ENCODE data around the gene PARN. TPM values are rescaled to one million over a fixed set of nuclear protein-coding genes. Genes with fewer than 3 reads are reported as not detected.

PARN gene
- total and polyA plus RNA-seq, 2 of the 4 experiments (the other 2 are of a cell fraction), result 24.6 to 25.1 TPM

GRCh38 chr16:14529010-14529669, 100.9 kb downstream of the PARN start (continued):
- peak; percentile 95 for TF ChIP-seq CTCF (conservative IDR thresholded peaks at IDR 0.05; ENCODE audit: low read depth, low read length)

- Histone ChIP-seq H4K20me1 (ENCODE audit: insufficient read depth, low read length) (no peaks in the 10 kb centered on the region), H3K36me3 (ENCODE audit: control insufficient read depth, insufficient read depth, low read length) (no peaks in the 10 kb centered on the region), H3K27me3 (ENCODE audit: control insufficient read depth, insufficient read depth, low read length) (no peaks in the 10 kb centered on the region), H2BK5ac (ENCODE audit: low read depth, low read length, poor library complexity, severe bottlenecking) (no peak overlapping the region), H2BK15ac (ENCODE audit: low read depth, low read length) (peak overlapping the region; percentile 57; the same call in 1 of the 3 replicates), H3K9ac (ENCODE audit: low read depth, low read length) (no peak overlapping the region), H3K4ac (ENCODE audit: low read depth, low read length) (peak overlapping the region; percentile 25; the same call in 1 of the 2 replicates), H3K4me1 (ENCODE audit: control insufficient read depth, insufficient read depth, low read length) (peaks cover 8% of the 10 kb centered on the region), H3K4me3 (ENCODE audit: insufficient read depth, low read depth, low read length) (no peak overlapping the region), H2AK5ac (ENCODE audit: low read depth, low read length) (no peak overlapping the region; the same call in 1 of the 2 replicates), H3K23ac (ENCODE audit: low read depth, low read length) (peak overlapping the region; percentile 18; the same call in 1 of the 2 replicates), H3K9me1 (ENCODE audit: insufficient read depth, low read length) (peaks cover 6% of the 10 kb centered on the region), H3K18ac (ENCODE audit: low read depth, low read length) (peak overlapping the region; percentile 48; the same call in 1 of the 2 replicates), H3K56ac (ENCODE audit: extremely low read depth, insufficient read depth, low read length) (no peak overlapping the region), H4K8ac (ENCODE audit: low read depth in 2 of 2, low read length in 2 of 2) (peak overlapping the region; percentile 34 to 39; a peak in 1 of 4 replicates), H3K14ac (replicated peaks; ENCODE audit: low read depth, low read length) (0 out of 2 replicates have a peak overlapping the region, but pooled peaks have one; percentile 7), H4K5ac (ENCODE audit: low read depth, low read length) (no peak overlapping the region), H2BK20ac (ENCODE audit: low read depth, low read length) (peak overlapping the region; percentile 69; the same call in 1 of the 2 replicates), H3K79me1 (ENCODE audit: low read depth in 1 of 2, low read length in 2 of 2) (peaks cover 4 to 10% of the 10 kb centered on the region in 2 experiments; a peak in 3 of 4 replicates), H2AK9ac (replicated peaks; ENCODE audit: low read depth, low read length, poor library complexity) (peak overlapping the region; percentile 12), H4K91ac (ENCODE audit: insufficient read depth, low read depth, low read length) (peak overlapping the region; percentile 14; the same call in 1 of the 2 replicates), H3K27ac (ENCODE audit: insufficient read depth, low read length) (no peak overlapping the region), H3K4me2 (ENCODE audit: low read depth, low read length) (no peak overlapping the region), H2AFZ (replicated peaks; ENCODE audit: low read length, poor library complexity) (no peak overlapping the region), H2BK120ac (ENCODE audit: low read depth, low read length) (peak overlapping the region; percentile 29; the same call in 1 of the 2 replicates), H3K9me3 (ENCODE audit: control insufficient read depth, insufficient read depth, low read length) (no peaks in the 10 kb centered on the region)
- WGBS, 2 experiments (ENCODE audit: extremely low coverage in 2 of 2, insufficient read length in 1 of 2), result no CpG with 5 or more reads among the region's 4 CpGs
- ChIA-PET CTCF (interaction anchor here (0.6 to 1.4 kb wide), 6 partner anchors 19 to 279 kb away, joined by 3 to 5 read pairs (median 4); no protein-coding TSS in a partner anchor), POLR2A (ENCODE audit: unreplicated experiment) (no interaction called here)
- dilution Hi-C loops (cut with HindIII; ENCODE audit: low sequenced_read_pairs, unreplicated experiment) (no loop called here), in situ Hi-C loops (cut with MboI; ENCODE audit: low sequenced_read_pairs) (loop anchor here (5.0 kb wide), 2 partner anchors 231 to 606 kb away; partner anchors contain the start of gene ERCC4), intact Hi-C loops (cut with micrococcal nuclease) (loop anchor here (2.0 to 5.0 kb wide), 3 partner anchors 76 to 604 kb away; no protein-coding TSS in a partner anchor)
- BruUV-seq (replicated peaks), result no TSS peak
- DNase-seq, result no peak
- ATAC-seq (ENCODE audit: low read depth), result no peak
- TF ChIP-seq MAZ (IDR thresholded peaks at IDR 0.05; ENCODE audit: borderline replicate concordance, low read depth, low read length), result no peak
- no peak for TF ChIP-seq CHD1 (IDR thresholded peaks at IDR 0.05; ENCODE audit: low read depth, low read length)
- no peak for TF ChIP-seq MAFK (IDR thresholded peaks at IDR 0.05; ENCODE audit: low read depth, low read length)
- no peak for TF ChIP-seq USF2 (IDR thresholded peaks at IDR 0.05; ENCODE audit: low read depth, low read length)
- no peak for TF ChIP-seq RCOR1 (IDR thresholded peaks at IDR 0.05; ENCODE audit: insufficient replicate concordance, low read length)
- TF ChIP-seq FOS (IDR thresholded peaks at IDR 0.05; ENCODE audit: low read depth, low read length), result no peak
- TF ChIP-seq MXI1 (IDR thresholded peaks at IDR 0.05; ENCODE audit: borderline replicate concordance, low read depth, low read length), result no peak
- no peak for TF ChIP-seq NFE2L2 (IDR thresholded peaks at IDR 0.05; ENCODE audit: low read depth, low read length)
- no peak for TF ChIP-seq CEBPB (IDR thresholded peaks at IDR 0.05; ENCODE audit: low read depth, low read length)
Measured at GRCh38 chr16:14528306-14528705, 101.8 kb downstream of the PARN start.
